Stimulated activated CD4-positive, alpha-beta T cell treated with anti-CD3 and anti-CD28 coated beads, TNF-alpha, amount 100 ng/mL, for 48 hours (primary cell): ENCODE results near the gene ELMO1.
A peak's percentile ranks its signal among the peaks of the same experiment; 100 is the strongest.
"Not testable (repeated sequence)": the region's sequence is repeated elsewhere in the genome, so short reads cannot be mapped to it uniquely, and the experiment has no call there.

Experiments used
- DNase-seq, 3 donors: peaks; one replicate each; pipeline ENCODE4 v3.0.0-alpha.2; 2020; ENCODE audit warnings: low read depth in 3 of 3

The ELMO1 gene

GRCh38 chr7:37141742-37142141 lies 306.9 kb downstream of the ELMO1 start:
- no peak for DNase-seq

- DNase-seq = not testable (repeated sequence)
Observed at GRCh38 chr7:37133902-37134301, 314.8 kb downstream of the ELMO1 start.

- DNase-seq = no peak
Observed at GRCh38 chr7:37131855-37132254, 316.8 kb downstream of the ELMO1 start.

- no peak for DNase-seq
Observed at GRCh38 chr7:37129035-37129425, 319.6 kb downstream of the ELMO1 start.

GRCh38 chr7:37128327-37129034 lies 320.2 kb downstream of the ELMO1 start:
- no peak for DNase-seq

- DNase-seq = no peak
Observed at GRCh38 chr7:37119296-37119860, 329.3 kb downstream of the ELMO1 start.

- no peak for DNase-seq
Observed at GRCh38 chr7:37118004-37118403, 330.7 kb downstream of the ELMO1 start.

GRCh38 chr7:37117292-37117691 lies 331.4 kb downstream of the ELMO1 start:
- no peak for DNase-seq

- DNase-seq = no peak
Observed at GRCh38 chr7:37116093-37116701, 332.5 kb downstream of the ELMO1 start.

GRCh38 chr7:37113661-37114355 lies 334.9 kb downstream of the ELMO1 start:
- DNase-seq = peak in 1 of 3 donors; percentile 14

GRCh38 chr7:37112876-37113275 lies 335.8 kb downstream of the ELMO1 start:
- no peak for DNase-seq

GRCh38 chr7:37112218-37112617 lies 336.4 kb downstream of the ELMO1 start:
- DNase-seq = no peak

- DNase-seq = no peak
Observed at GRCh38 chr7:37111459-37111858, 337.2 kb downstream of the ELMO1 start.

GRCh38 chr7:37110660-37111424 lies 337.8 kb downstream of the ELMO1 start:
- DNase-seq = no peak

- no peak for DNase-seq
Observed at GRCh38 chr7:37109843-37110242, 338.8 kb downstream of the ELMO1 start.

- DNase-seq = no peak
Observed at GRCh38 chr7:37109016-37109683, 339.5 kb downstream of the ELMO1 start.

GRCh38 chr7:37108615-37109014 lies 340.0 kb downstream of the ELMO1 start:
- peak in 1 of 3 donors; percentile 1 for DNase-seq

- no peak for DNase-seq
Observed at GRCh38 chr7:37107047-37107750, 341.5 kb downstream of the ELMO1 start.

- DNase-seq = no peak
Observed at GRCh38 chr7:37105762-37106161, 342.9 kb downstream of the ELMO1 start.

GRCh38 chr7:37104822-37105518 lies 343.7 kb downstream of the ELMO1 start:
- no peak for DNase-seq
